ENCODE results near the gene ST13.
A peak's percentile ranks its signal among the peaks of the same experiment; 100 is the strongest.
"Not testable (repeated sequence)": the region's sequence is repeated elsewhere in the genome, so short reads cannot be mapped to it uniquely, and the experiment has no call there.

The ST13 gene

DNA sequence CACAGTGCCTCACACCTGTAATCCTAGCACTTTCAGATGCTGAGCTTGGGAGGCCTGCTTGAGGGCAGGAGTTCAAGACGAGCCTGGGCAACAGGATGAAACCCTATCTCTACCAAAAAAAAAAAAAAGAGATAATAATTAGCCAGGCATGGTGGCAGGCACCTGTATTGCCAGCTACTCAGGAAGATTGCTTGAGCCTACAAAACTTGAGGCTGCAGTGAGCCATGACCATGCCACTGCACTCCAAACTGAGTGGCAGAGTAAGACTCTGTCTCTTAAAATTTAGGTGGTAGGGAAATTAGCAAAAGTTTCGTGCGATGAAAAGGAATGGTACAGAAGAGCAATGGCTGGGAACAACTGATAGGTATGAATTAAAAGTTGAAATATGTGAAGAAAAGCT, 18.0 kb downstream of the ST13 start:
- no peak for DNase-seq (ENCODE audit: low read depth in 2 of 2)

DNA sequence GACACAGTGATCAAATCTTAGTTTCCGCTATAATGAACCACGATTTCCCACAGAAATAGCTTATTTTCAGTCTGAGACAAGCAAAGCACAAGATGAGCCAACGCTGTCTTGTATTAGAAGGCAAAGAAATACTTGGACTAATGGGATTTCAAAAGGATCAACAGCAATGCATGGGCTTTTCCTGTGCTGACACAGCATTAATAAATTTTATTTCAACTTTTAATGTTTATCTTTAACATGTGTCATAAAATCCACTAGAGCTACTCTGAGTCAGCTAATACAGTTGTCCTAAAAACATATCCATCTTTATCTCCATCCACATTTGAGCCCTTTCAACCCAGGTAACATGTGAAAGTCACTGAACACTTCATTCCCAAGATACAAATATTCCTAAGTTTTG, 21.8 kb downstream of the ST13 start:
- DNase-seq (ENCODE audit: low read depth in 2 of 2): no peak

- DNase-seq (ENCODE audit: low read depth in 2 of 2): no peak
Observed at GRCh38 chr22:40829131-40829530, 27.3 kb downstream of the ST13 start.

DNA sequence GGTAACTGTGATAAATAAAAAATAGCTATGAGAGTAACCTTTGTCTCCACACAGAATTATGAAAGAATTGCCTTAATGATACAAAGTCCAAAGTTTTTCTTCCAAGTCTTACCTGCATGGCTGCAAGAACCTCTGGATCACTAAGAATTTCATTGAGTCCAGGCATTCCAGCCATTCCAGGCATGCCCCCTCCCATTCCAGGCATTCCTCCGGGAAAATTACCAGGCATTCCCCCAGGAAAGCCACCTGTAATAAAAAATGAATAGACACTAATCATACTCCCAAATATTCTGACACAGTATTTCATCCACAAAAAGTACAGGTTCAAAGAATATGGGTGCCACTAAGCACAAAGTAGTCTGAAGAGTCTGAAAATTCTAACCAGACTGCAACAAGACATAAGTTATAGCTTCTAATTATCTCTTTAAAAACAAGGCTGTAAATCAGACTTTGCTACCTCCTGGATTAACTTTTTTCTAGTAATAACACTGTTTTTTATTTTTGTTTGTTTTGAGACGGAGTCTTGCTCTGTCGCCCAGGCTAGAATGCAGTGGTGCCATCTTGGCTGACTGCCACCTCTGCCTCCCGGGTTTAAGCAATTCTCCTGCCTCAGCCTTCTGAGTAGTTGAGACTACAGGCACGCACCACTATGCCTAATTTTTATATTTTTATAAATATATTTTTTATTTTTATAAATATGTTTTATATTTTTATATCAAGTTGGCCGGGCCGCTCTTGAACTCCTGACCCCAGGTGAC, 29.3 kb downstream of the ST13 start:
- DNase-seq (ENCODE audit: low read depth in 2 of 2): no peak

GRCh38 chr22:40826292-40826691, 30.1 kb downstream of the ST13 start:
- not testable (repeated sequence) for DNase-seq (ENCODE audit: low read depth in 2 of 2)

- DNase-seq (ENCODE audit: low read depth in 2 of 2): no peak
Observed at GRCh38 chr22:40823426-40823825, 33.0 kb downstream of the ST13 start.

DNA sequence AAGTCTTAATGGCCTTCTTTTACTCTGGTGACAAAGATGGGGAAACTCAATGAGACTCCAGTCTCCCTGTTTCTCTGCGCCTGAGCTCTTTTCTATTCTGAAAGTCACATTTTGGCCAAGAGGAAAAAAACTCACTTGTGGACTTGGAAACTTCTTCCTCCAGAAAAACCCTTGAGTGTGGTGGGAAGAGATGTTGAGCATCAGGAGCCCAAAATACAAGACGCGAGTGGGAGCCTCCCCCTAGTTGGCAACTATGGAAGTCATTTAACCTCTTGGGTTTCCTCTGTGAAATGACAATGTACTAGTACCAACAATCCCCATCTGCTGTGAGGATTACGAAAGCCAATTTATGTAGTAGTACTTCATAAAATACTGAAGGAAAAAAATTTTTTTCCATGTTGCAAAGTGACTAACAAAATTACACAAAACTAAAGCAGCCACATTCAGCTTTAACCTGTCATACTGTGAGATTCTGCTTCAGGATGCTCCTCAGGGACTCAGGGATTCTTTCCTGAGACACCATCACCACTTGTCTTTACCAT, 36.8 kb downstream of the ST13 start:
- no peak for DNase-seq (ENCODE audit: low read depth in 2 of 2)

DNA sequence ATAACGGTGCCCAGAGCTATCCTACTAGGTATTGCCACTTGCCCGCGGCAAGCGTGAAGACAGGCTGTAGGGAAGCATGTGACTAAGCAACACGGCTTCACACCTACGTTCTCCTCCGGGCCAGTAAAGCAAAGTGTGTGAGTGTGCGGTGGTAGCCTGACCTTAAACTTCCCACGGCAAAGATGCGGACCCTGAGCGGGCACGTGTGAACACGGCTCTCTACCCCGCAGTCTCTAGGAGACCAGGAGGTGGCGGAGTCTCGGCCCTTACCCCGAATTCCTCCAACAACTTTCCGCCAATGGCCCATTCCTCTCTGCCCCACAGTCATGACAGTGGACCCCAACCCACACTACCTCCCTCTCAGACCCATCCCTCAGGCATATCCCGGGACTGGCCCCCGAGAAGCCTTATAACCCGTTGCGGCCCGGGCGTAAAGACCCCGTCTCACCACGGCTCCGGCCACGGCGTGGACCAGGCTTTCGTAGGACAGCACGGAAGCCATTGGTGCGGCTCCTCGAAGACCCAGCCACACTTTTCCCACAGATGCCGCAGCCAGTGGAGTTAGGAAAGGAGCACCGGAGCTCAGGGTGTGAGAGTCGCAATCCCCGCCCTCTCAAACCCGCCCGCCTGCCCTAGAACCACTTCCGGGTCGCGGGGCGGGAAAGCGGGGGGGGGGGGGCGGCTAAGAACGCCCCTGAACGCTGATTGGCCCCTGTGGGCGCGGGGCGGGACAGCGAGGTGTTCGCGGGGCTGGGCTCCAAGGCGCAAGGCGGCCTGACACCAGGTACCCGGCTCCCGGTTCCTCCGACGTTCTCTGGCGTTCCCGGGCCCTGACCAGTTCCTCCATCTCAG, 37.5 kb downstream of the ST13 start, which contains the start of gene SLC25A17:
Gene SLC25A17, minus strand, starts transcription at position 600 of the 852 bp plus-strand sequence. Its CDS starts 98 bp downstream, at position 502.
- DNase-seq (ENCODE audit: low read depth in 2 of 2): peak; percentile 79 to 81

- DNase-seq (ENCODE audit: low read depth in 2 of 2): no peak
Observed at GRCh38 chr22:40818192-40818746, 38.2 kb downstream of the ST13 start.

- no peak for DNase-seq (ENCODE audit: low read depth in 2 of 2)
Observed at GRCh38 chr22:40817737-40818136, 38.7 kb downstream of the ST13 start.

DNA sequence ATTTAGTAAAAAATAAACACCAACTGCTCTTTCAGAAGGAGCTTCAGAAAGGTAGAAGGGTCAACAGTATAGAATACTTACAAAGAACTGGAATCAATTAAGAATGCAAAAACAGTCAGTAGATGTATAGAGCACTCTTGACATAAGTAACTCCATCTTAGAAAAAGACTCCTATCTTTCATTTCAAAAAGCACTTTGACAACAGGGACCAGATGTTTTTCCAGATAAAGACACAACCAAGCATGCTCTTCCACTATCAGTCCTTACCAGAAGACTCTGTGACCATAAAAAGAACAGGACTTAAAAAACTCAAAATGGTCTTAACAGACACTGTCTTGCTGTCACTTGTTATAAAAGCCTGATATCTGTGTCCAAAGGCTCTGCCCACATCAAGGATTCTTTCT, 42.5 kb downstream of the ST13 start:
- no peak for DNase-seq (ENCODE audit: low read depth in 2 of 2)

DNA sequence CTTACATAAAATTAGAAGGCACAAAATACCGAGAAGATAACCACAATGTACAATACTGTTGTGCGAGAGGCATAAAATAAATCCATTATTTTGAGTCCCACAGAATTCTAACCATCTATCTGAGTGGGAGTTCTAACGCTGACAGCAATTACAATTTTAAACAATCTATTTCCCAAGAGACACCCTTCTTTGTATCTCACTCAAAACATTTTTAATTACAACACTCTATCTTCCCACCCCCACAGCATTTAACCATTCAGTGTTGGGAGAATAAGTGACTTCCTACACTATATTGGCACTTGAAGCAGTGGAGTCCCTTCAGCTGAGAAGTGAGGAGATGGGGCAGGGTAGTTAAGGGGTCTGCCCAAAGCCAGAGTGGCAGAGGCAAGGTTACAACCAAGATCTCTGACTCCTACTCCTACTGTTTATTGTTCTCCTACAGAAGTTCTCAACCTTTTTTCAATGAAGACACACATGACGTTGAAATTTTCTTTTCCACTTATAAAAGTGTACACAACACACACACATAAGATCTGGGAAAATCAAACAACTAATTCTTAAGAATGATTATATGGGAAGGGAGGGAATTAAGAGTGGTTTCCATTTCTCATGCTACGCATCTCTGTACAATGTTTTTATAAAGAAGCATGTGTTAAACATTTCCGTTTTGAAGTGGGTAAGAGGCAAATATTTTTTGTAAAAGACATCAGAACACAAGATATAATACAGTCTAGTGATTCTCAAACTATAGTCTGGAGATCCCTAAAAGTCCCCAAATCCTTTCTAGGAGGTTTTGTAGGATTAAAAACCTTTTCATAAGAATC, 48.2 kb downstream of the ST13 start:
- DNase-seq (ENCODE audit: low read depth in 2 of 2): no peak

- DNase-seq (ENCODE audit: low read depth in 2 of 2): no peak
Observed at GRCh38 chr22:40806711-40807110, 49.7 kb downstream of the ST13 start.

DNA sequence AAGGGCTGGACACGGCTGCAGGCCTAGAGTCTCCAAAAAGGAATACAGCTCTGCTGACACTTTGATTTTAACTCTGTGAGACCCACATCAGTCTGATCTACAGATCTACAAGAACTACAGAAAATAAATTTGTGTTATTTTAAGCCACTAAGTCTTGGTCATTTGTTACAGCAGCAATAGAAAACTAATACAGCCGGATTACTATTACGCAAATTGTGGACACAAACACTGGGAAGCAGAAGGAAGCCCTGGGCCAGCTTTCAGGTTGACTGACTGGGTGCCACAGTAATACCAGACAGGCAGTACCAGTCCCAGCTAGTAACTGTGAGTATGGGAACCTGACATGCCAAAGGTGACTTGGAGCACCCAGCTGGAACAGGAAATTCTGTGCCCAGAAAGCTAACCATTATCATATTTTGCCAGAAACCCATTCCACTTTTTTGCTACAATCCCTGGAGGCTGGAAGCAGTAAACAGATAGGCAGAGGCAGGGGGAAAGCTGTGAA, 50.7 kb downstream of the ST13 start:
- DNase-seq (ENCODE audit: low read depth in 2 of 2): no peak

DNA sequence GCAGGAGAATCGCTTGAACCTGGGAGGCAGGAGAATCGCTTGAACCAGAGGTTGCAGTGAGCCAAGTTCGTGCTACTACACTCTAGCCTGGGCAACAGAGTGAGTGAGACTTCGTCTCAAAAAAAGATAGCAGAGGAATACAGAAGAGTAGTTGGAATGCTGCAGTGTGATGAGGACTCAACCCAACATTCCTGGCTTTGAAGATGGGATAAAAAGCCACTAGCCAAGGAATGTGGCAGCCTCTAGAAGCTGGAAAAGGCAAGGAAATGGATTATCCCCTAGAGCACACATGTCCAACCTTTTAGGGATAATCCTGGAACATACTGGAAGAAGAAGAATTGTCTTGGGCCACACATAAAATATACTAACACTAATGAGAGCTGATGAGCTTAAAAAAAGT, 51.2 kb downstream of the ST13 start:
- no peak for DNase-seq (ENCODE audit: low read depth in 2 of 2)

- no peak for DNase-seq (ENCODE audit: low read depth in 2 of 2)
Observed at GRCh38 chr22:40803321-40803720, 53.1 kb downstream of the ST13 start.

- DNase-seq (ENCODE audit: low read depth in 2 of 2): no peak
Observed at GRCh38 chr22:40799008-40799407, 57.4 kb downstream of the ST13 start.

GRCh38 chr22:40797427-40797826, 59.0 kb downstream of the ST13 start:
- DNase-seq (ENCODE audit: low read depth in 2 of 2): no peak

DNA sequence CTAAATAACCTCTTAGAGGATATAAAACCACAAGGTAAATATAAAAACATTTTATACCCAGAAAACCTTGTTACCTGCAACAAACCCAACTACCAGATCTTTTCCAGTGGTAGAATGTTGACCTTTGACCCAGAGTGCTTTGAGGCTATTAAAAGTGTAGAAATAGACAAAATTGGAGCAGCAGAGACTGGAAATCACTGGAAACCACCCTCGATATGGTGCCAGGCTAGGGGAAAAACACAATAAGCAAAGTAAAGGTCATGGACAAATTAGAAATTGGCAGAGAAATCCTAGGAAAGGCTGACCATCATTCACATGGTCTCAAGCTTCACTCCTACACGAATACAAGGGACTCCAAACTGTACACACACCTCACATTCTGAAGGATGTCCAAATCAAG, 64.0 kb downstream of the ST13 start:
- no peak for DNase-seq (ENCODE audit: low read depth in 2 of 2)

DNA sequence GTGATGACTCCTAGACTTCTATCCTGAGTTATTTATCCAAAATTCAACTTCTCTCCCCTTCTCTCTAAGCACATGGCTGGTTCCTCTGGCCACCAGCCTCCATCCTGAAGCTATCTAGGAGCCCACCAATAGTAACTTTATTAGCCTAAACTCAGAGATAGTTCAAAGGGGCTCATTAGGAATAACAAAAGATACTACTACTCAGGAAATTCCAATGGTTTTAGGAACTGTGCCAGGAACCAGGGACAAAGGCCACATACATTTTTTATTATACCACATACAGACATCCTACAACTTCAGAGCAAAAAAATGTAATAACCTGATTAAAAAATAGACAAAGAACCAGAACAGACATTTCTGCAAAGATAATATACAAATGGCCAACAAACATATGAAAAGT, 65.2 kb downstream of the ST13 start:
- DNase-seq (ENCODE audit: low read depth in 2 of 2): no peak

- no peak for DNase-seq (ENCODE audit: low read depth in 2 of 2)
Observed at GRCh38 chr22:40789131-40789530, 67.3 kb downstream of the ST13 start.
